CD14-positive monocyte (primary cell): ENCODE results near the gene AVP. TPM values are rescaled to one million over a fixed set of nuclear protein-coding genes. Genes with fewer than 3 reads are reported as not detected.

Source experiments
- DNase-seq, 3 donors: peaks; one replicate each; pipeline ENCODE4 v3.0.0-alpha.2; 2011 to 2022
- H2AFZ ChIP-seq: 2 replicates; pipeline ENCODE4 v1.6.0; 2012; ENCODE audit warnings: mild to moderate bottlenecking, low read depth, low read length, inconsistent platforms; ENCODE audit not compliant: insufficient read depth, poor library complexity, severe bottlenecking
- H3K27ac ChIP-seq, 2 donors: 1 replicate in 1 of 2; 2 replicates in 1 of 2; pipeline ENCODE4 v1.5.1; 2012 to 2013; ENCODE audit warnings: low read length in 2 of 2, control low read depth in 1 of 2, inconsistent platforms in 1 of 2, low read depth in 1 of 2, mild to moderate bottlenecking in 1 of 2
- H3K27me3 ChIP-seq, 2 donors: one replicate each; pipeline versions ENCODE4 v1.6.0 to v1.6.1; 2011 to 2013; ENCODE audit warnings: low read length in 2 of 2; ENCODE audit not compliant: control insufficient read depth in 2 of 2, insufficient read depth in 2 of 2
- H3K36me3 ChIP-seq, 2 donors: replicated peaks in 1 of 2; 1 replicate in 1 of 2; 2 replicates in 1 of 2; pipeline versions ENCODE4 v1.5.1 to v1.6.1; 2012 to 2013; ENCODE audit warnings: low read length in 2 of 2, control low read depth in 1 of 2, inconsistent platforms in 1 of 2, mild to moderate bottlenecking in 1 of 2; ENCODE audit not compliant: insufficient read depth in 2 of 2, control insufficient read depth in 1 of 2
- H3K4me1 ChIP-seq, 2 donors: 1 replicate in 1 of 2; 2 replicates in 1 of 2; pipeline versions ENCODE4 v1.5.1 to v1.6.1; 2012 to 2013; ENCODE audit warnings: low read length in 2 of 2, control low read depth in 1 of 2, inconsistent platforms in 1 of 2, mild to moderate bottlenecking in 1 of 2, moderate library complexity in 1 of 2; ENCODE audit not compliant: insufficient read depth in 2 of 2, control insufficient read depth in 1 of 2
- H3K4me2 ChIP-seq: replicated peaks from 2 replicates; pipeline ENCODE3; 2012; ENCODE audit warnings: low read length, moderate library complexity, mild to moderate bottlenecking; ENCODE audit not compliant: poor library complexity, severe bottlenecking; ENCODE audit errors: extremely low read depth
- H3K4me3 ChIP-seq, 3 experiments: fragments of 200-600 bp in 1 of 3; sonication (generic) in 1 of 3; replicated peaks in 1 of 3; 1 replicate in 2 of 3; 2 replicates in 1 of 3; pipeline ENCODE4 v1.5.1; 2011 to 2013; ENCODE audit warnings: low read length in 3 of 3, mild to moderate bottlenecking in 3 of 3, control low read depth in 2 of 3, low read depth in 2 of 3, inconsistent platforms in 1 of 3, moderate library complexity in 1 of 3
- H3K79me2 ChIP-seq: 2 replicates; pipeline ENCODE4 v1.6.0; 2012; ENCODE audit warnings: mild to moderate bottlenecking, control low read depth, inconsistent platforms, low read length, moderate library complexity; ENCODE audit not compliant: insufficient read depth
- H3K9ac ChIP-seq: 2 replicates; pipeline ENCODE4 v1.6.0; 2017; ENCODE audit warnings: low read length, mild to moderate bottlenecking; ENCODE audit not compliant: insufficient read depth, poor library complexity, severe bottlenecking
- H3K9me3 ChIP-seq, 2 donors: replicated peaks in 1 of 2; 1 replicate in 1 of 2; 2 replicates in 1 of 2; pipeline versions ENCODE4 v1.5.1 to v1.6.1; 2012 to 2013; ENCODE audit warnings: low read length in 2 of 2, control low read depth in 1 of 2; ENCODE audit not compliant: control insufficient read depth in 1 of 2, insufficient read depth in 1 of 2
- H4K20me1 ChIP-seq: 2 replicates; pipeline ENCODE4 v1.6.0; 2012; ENCODE audit warnings: mild to moderate bottlenecking, low read length, control low read depth, moderate library complexity; ENCODE audit not compliant: insufficient read depth
- H3K27ac Mint-ChIP-seq, 7 donors: one replicate each; pipeline ENCODE4 v1.8.0; 2020; ENCODE audit warnings: mild to moderate bottlenecking in 7 of 7, mixed read lengths in 7 of 7, moderate library complexity in 6 of 7, inconsistent platforms in 2 of 7
- H3K27me3 Mint-ChIP-seq, 3 donors: one replicate each; pipeline ENCODE4 v1.8.0; 2021 to 2022; ENCODE audit warnings: low read depth in 3 of 3, mild to moderate bottlenecking in 3 of 3, mixed read lengths in 3 of 3, moderate library complexity in 3 of 3, inconsistent platforms in 1 of 3
- H3K36me3 Mint-ChIP-seq, 2 donors: one replicate each; pipeline ENCODE4 v1.8.0; 2020; ENCODE audit warnings: mixed read lengths in 2 of 2, inconsistent platforms in 1 of 2, mild to moderate bottlenecking in 1 of 2
- H3K4me1 Mint-ChIP-seq: one replicate; pipeline ENCODE4 v1.8.0; 2020; ENCODE audit warnings: mild to moderate bottlenecking, mixed read lengths
- H3K4me3 Mint-ChIP-seq, 2 donors: one replicate each; pipeline ENCODE4 v1.8.0; 2020; ENCODE audit warnings: mild to moderate bottlenecking in 2 of 2, mixed read lengths in 2 of 2, moderate library complexity in 1 of 2
- H3K9me3 Mint-ChIP-seq, 7 donors: one replicate each; pipeline ENCODE4 v1.8.0; 2020 to 2022; ENCODE audit warnings: mixed read lengths in 7 of 7, mild to moderate bottlenecking in 6 of 7, moderate library complexity in 6 of 7, inconsistent platforms in 2 of 7
- CTCF ChIP-seq: fragments of 200-600 bp; IDR thresholded peaks from one replicate; pipeline ENCODE4 v1.8.0; 2022; ENCODE audit warnings: antibody characterized with exemption, mild to moderate bottlenecking
- WGBS: methylation state at CpG from one replicate; pipeline ENCODE4 v1.1.5; 2013; ENCODE audit warnings: missing lambda C conversion rate; ENCODE audit not compliant: insufficient coverage; 5-methylcytosine and 5-hydroxymethylcytosine counted together
- intact Hi-C, 2 donors: fragments of 100-400 bp; cut with micrococcal nuclease; formaldehyde crosslinking; loops; one replicate each; pipeline versions ENCODE4 v1.15.0 to v1.15.1; 2023
- polyA plus RNA-seq, 3 donors: library from polyadenylated mRNA; depleted of rRNA in 1 of 3; unstranded in 2 of 3; stranded (reverse) in 1 of 3; fragments of 300-500 nt in 2 of 3; fragments of >200 nt in 1 of 3; fragmentation: Illumina TruSeq in 2 of 3; gene quantifications; 1 replicate in 2 of 3; 2 replicates in 1 of 3; pipeline ENCODE4 v1.2.3, GENCODE V29; 2012 to 2021

The AVP gene
- polyA plus RNA-seq, 3 donors = not detected

- Mint-ChIP-seq H3K9me3 (no peaks in the 10 kb centered on the region), H3K27me3 (no peaks in the 10 kb centered on the region), H3K27ac (no peak overlapping the region), H3K4me3 (no peak overlapping the region), H3K4me1 (peaks cover 3% of the 10 kb centered on the region), H3K36me3 (peaks cover 15 to 29% of the 10 kb centered on the region in 2 donors)
- Histone ChIP-seq H3K4me3 (no peak overlapping the region), H4K20me1 (peaks cover 70% of the 10 kb centered on the region), H3K4me1 (no peaks in the 10 kb centered on the region), H3K4me2 (no peak overlapping the region), H2AFZ (no peak overlapping the region), H3K9me3 (no peaks in the 10 kb centered on the region), H3K36me3 (peaks cover 0 to 5% of the 10 kb centered on the region in 2 donors), H3K79me2 (peaks cover 24% of the 10 kb centered on the region), H3K27ac (no peak overlapping the region), H3K27me3 (no peaks in the 10 kb centered on the region), H3K9ac (no peak overlapping the region)
- 88% methylated on average over 1 of the region's 2 CpGs for WGBS
- intact Hi-C loops = no loop called here
- no peak for TF ChIP-seq CTCF
- DNase-seq = no peak
Measured at GRCh38 chr20:3133155-3133554, 48.6 kb upstream of the AVP start.

GRCh38 chr20:3130051-3130600 is 45.6 kb upstream of the AVP start:
- H3K27ac ChIP-seq = no peak overlapping the region

More at GRCh38 chr20:3130051-3130600, 45.6 kb upstream of the AVP start:
- H3K36me3 ChIP-seq = peaks cover 0 to 16% of the 10 kb centered on the region in 2 donors
- H2AFZ ChIP-seq = no peak overlapping the region
- peaks cover 7 to 12% of the 10 kb centered on the region in 2 donors for H3K9me3 ChIP-seq
- Mint-ChIP-seq H3K27me3 (no peaks in the 10 kb centered on the region), H3K4me1 (peaks cover 3% of the 10 kb centered on the region), H3K4me3 (no peak overlapping the region), H3K36me3 (peaks cover 14 to 32% of the 10 kb centered on the region in 2 donors), H3K9me3 (peaks cover 6 to 21% (median 13%) of the 10 kb centered on the region in 7 donors), H3K27ac (no peak overlapping the region)
- no peaks in the 10 kb centered on the region for H3K27me3 ChIP-seq
- WGBS = 100% methylated on average over 1 of the region's 2 CpGs
- H3K9ac ChIP-seq = no peak overlapping the region
- H4K20me1 ChIP-seq = peaks cover 52% of the 10 kb centered on the region
- intact Hi-C loops = no loop called here
- no peak overlapping the region for H3K4me3 ChIP-seq
- no peak overlapping the region for H3K4me2 ChIP-seq
- DNase-seq = no peak
- H3K4me1 ChIP-seq = no peaks in the 10 kb centered on the region
- H3K79me2 ChIP-seq = peaks cover 18% of the 10 kb centered on the region
- TF ChIP-seq CTCF = no peak
